ENCODE data around the gene POLH.
"Not testable (repeated sequence)": the region's sequence is repeated elsewhere in the genome, so short reads cannot be mapped to it uniquely, and the experiment has no call there.

DNA sequence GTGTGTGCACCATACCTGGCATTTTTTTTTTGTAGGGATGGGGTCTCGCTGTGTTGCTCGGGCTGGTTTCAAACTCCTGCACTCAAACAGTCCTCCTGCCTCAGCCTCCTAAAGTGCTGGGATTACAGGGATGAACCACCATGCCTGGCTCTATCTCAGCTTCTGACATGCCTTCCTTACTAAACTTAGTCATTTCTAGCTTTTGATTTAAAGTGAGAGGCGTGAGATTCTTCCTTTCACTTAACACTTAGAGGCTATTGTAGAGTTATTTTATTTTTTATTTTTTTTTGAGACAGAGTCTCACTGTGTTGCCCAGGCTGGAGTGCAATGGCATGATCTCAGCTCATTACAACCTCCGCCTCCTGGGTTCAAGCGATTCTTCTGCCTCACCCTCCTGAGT, 87.0 kb downstream of the POLH start:
- TF ChIP-seq POLR2A, CTCF (IDR thresholded peaks at IDR 0.05): not testable (repeated sequence)
